ENCODE results near the gene TTLL5.

Gene TTLL5

GRCh38 chr14:75886636-75887348 lies 225.7 kb downstream of the TTLL5 start:
- Histone ChIP-seq H3K9me3 (ENCODE audit: control insufficient read depth, insufficient read depth, low read depth, low read length) (no peaks in the 10 kb centered on the region), H3K4me3 (ENCODE audit: low read depth, low read length) (no peak overlapping the region), H3K4me1 (ENCODE audit: control insufficient read depth, insufficient read depth, low read length) (peaks cover 4% of the 10 kb centered on the region), H3K27me3 (ENCODE audit: control insufficient read depth, insufficient read depth, low read length) (no peaks in the 10 kb centered on the region), H3K9ac (ENCODE audit: low read length) (no peak overlapping the region), H3K36me3 (ENCODE audit: control insufficient read depth, insufficient read depth, low read length) (peaks cover 10% of the 10 kb centered on the region; the same call in 1 of the 2 replicates), H3K27ac (ENCODE audit: low read depth, low read length) (no peak overlapping the region)

GRCh38 chr14:75888945-75889344 lies 227.9 kb downstream of the TTLL5 start:
- Histone ChIP-seq H3K9ac (ENCODE audit: low read length) (no peak overlapping the region), H3K27me3 (ENCODE audit: control insufficient read depth, insufficient read depth, low read length) (no peaks in the 10 kb centered on the region), H3K36me3 (ENCODE audit: control insufficient read depth, insufficient read depth, low read length) (peaks cover 6% of the 10 kb centered on the region; the same call in 1 of the 2 replicates), H3K27ac (ENCODE audit: low read depth, low read length) (no peak overlapping the region), H3K9me3 (ENCODE audit: control insufficient read depth, insufficient read depth, low read depth, low read length) (no peaks in the 10 kb centered on the region), H3K4me3 (ENCODE audit: low read depth, low read length) (no peak overlapping the region), H3K4me1 (ENCODE audit: control insufficient read depth, insufficient read depth, low read length) (no peaks in the 10 kb centered on the region)

- no peak overlapping the region for H3K27ac ChIP-seq (ENCODE audit: low read depth, low read length)
- no peak overlapping the region for H3K4me3 ChIP-seq (ENCODE audit: low read depth, low read length)
- no peaks in the 10 kb centered on the region for H3K9me3 ChIP-seq (ENCODE audit: control insufficient read depth, insufficient read depth, low read depth, low read length)
Observed at GRCh38 chr14:75896341-75896740, 235.3 kb downstream of the TTLL5 start.

GRCh38 chr14:75904311-75904710 lies 243.3 kb downstream of the TTLL5 start:
- no peak overlapping the region for H3K9ac ChIP-seq (ENCODE audit: low read length)
- H3K4me1 ChIP-seq (ENCODE audit: control insufficient read depth, insufficient read depth, low read length): no peaks in the 10 kb centered on the region
- peaks cover 13% of the 10 kb centered on the region; the same call in 1 of the 2 replicates for H3K36me3 ChIP-seq (ENCODE audit: control insufficient read depth, insufficient read depth, low read length)
- no peak overlapping the region for H3K4me3 ChIP-seq (ENCODE audit: low read depth, low read length)
- H3K27ac ChIP-seq (ENCODE audit: low read depth, low read length): no peak overlapping the region
- no peaks in the 10 kb centered on the region for H3K9me3 ChIP-seq (ENCODE audit: control insufficient read depth, insufficient read depth, low read depth, low read length)
- no peaks in the 10 kb centered on the region for H3K27me3 ChIP-seq (ENCODE audit: control insufficient read depth, insufficient read depth, low read length)

More at GRCh38 chr14:75896341-75896740, 235.3 kb downstream of the TTLL5 start:
- Histone ChIP-seq H3K27me3 (ENCODE audit: control insufficient read depth, insufficient read depth, low read length) (no peaks in the 10 kb centered on the region), H3K9ac (ENCODE audit: low read length) (no peak overlapping the region), H3K36me3 (ENCODE audit: control insufficient read depth, insufficient read depth, low read length) (no peaks in the 10 kb centered on the region), H3K4me1 (ENCODE audit: control insufficient read depth, insufficient read depth, low read length) (no peaks in the 10 kb centered on the region)

- H3K27ac ChIP-seq (ENCODE audit: low read depth, low read length): no peak overlapping the region
- no peak overlapping the region for H3K4me3 ChIP-seq (ENCODE audit: low read depth, low read length)
- no peaks in the 10 kb centered on the region for H3K27me3 ChIP-seq (ENCODE audit: control insufficient read depth, insufficient read depth, low read length)
- H3K9me3 ChIP-seq (ENCODE audit: control insufficient read depth, insufficient read depth, low read depth, low read length): no peaks in the 10 kb centered on the region
- no peak overlapping the region for H3K9ac ChIP-seq (ENCODE audit: low read length)
- H3K36me3 ChIP-seq (ENCODE audit: control insufficient read depth, insufficient read depth, low read length): peaks cover 13% of the 10 kb centered on the region; the same call in 1 of the 2 replicates
- no peaks in the 10 kb centered on the region for H3K4me1 ChIP-seq (ENCODE audit: control insufficient read depth, insufficient read depth, low read length)
Observed at GRCh38 chr14:75905147-75905904, 244.3 kb downstream of the TTLL5 start.

GRCh38 chr14:75906228-75906627 lies 245.2 kb downstream of the TTLL5 start:
- no peak overlapping the region for H3K4me3 ChIP-seq (ENCODE audit: low read depth, low read length)

GRCh38 chr14:75906680-75907280 lies 245.7 kb downstream of the TTLL5 start:
- H3K36me3 ChIP-seq (ENCODE audit: control insufficient read depth, insufficient read depth, low read length): peaks cover 13% of the 10 kb centered on the region; the same call in 1 of the 2 replicates
- H3K4me1 ChIP-seq (ENCODE audit: control insufficient read depth, insufficient read depth, low read length): peaks cover 9% of the 10 kb centered on the region; the same call in 1 of the 2 replicates
- no peaks in the 10 kb centered on the region for H3K27me3 ChIP-seq (ENCODE audit: control insufficient read depth, insufficient read depth, low read length)
- H3K27ac ChIP-seq (ENCODE audit: low read depth, low read length): no peak overlapping the region
- no peak overlapping the region for H3K9ac ChIP-seq (ENCODE audit: low read length)
- H3K4me3 ChIP-seq (ENCODE audit: low read depth, low read length): no peak overlapping the region
- no peaks in the 10 kb centered on the region for H3K9me3 ChIP-seq (ENCODE audit: control insufficient read depth, insufficient read depth, low read depth, low read length)

More at GRCh38 chr14:75906228-75906627, 245.2 kb downstream of the TTLL5 start:
- Histone ChIP-seq H3K36me3 (ENCODE audit: control insufficient read depth, insufficient read depth, low read length) (peaks cover 13% of the 10 kb centered on the region; the same call in 1 of the 2 replicates), H3K9ac (ENCODE audit: low read length) (no peak overlapping the region), H3K27me3 (ENCODE audit: control insufficient read depth, insufficient read depth, low read length) (no peaks in the 10 kb centered on the region), H3K9me3 (ENCODE audit: control insufficient read depth, insufficient read depth, low read depth, low read length) (no peaks in the 10 kb centered on the region), H3K4me1 (ENCODE audit: control insufficient read depth, insufficient read depth, low read length) (0 out of 2 replicates have a peak, but pooled peaks cover 3% of the 10 kb centered on the region), H3K27ac (ENCODE audit: low read depth, low read length) (no peak overlapping the region)

- Histone ChIP-seq H3K27ac (ENCODE audit: low read depth, low read length) (no peak overlapping the region), H3K4me1 (ENCODE audit: control insufficient read depth, insufficient read depth, low read length) (peaks cover 9% of the 10 kb centered on the region; the same call in 1 of the 2 replicates), H3K36me3 (ENCODE audit: control insufficient read depth, insufficient read depth, low read length) (peaks cover 7% of the 10 kb centered on the region; the same call in 1 of the 2 replicates)
Observed at GRCh38 chr14:75907756-75908359, 246.8 kb downstream of the TTLL5 start.

GRCh38 chr14:75909630-75910029 lies 248.6 kb downstream of the TTLL5 start:
- Histone ChIP-seq H3K9ac (ENCODE audit: low read length) (no peak overlapping the region), H3K4me1 (ENCODE audit: control insufficient read depth, insufficient read depth, low read length) (peaks cover 9% of the 10 kb centered on the region; the same call in 1 of the 2 replicates), H3K27ac (ENCODE audit: low read depth, low read length) (no peak overlapping the region), H3K27me3 (ENCODE audit: control insufficient read depth, insufficient read depth, low read length) (no peaks in the 10 kb centered on the region), H3K36me3 (ENCODE audit: control insufficient read depth, insufficient read depth, low read length) (peaks cover 7% of the 10 kb centered on the region; the same call in 1 of the 2 replicates), H3K9me3 (ENCODE audit: control insufficient read depth, insufficient read depth, low read depth, low read length) (no peaks in the 10 kb centered on the region), H3K4me3 (ENCODE audit: low read depth, low read length) (no peak overlapping the region)

More at GRCh38 chr14:75907756-75908359, 246.8 kb downstream of the TTLL5 start:
- no peak overlapping the region for H3K9ac ChIP-seq (ENCODE audit: low read length)
- no peaks in the 10 kb centered on the region for H3K9me3 ChIP-seq (ENCODE audit: control insufficient read depth, insufficient read depth, low read depth, low read length)
- no peak overlapping the region for H3K4me3 ChIP-seq (ENCODE audit: low read depth, low read length)
- H3K27me3 ChIP-seq (ENCODE audit: control insufficient read depth, insufficient read depth, low read length): no peaks in the 10 kb centered on the region

- Histone ChIP-seq H3K9ac (ENCODE audit: low read length) (no peak overlapping the region), H3K27me3 (ENCODE audit: control insufficient read depth, insufficient read depth, low read length) (no peaks in the 10 kb centered on the region), H3K9me3 (ENCODE audit: control insufficient read depth, insufficient read depth, low read depth, low read length) (no peaks in the 10 kb centered on the region), H3K4me3 (ENCODE audit: low read depth, low read length) (no peak overlapping the region), H3K36me3 (ENCODE audit: control insufficient read depth, insufficient read depth, low read length) (peaks cover 7% of the 10 kb centered on the region; the same call in 1 of the 2 replicates), H3K27ac (ENCODE audit: low read depth, low read length) (no peak overlapping the region), H3K4me1 (ENCODE audit: control insufficient read depth, insufficient read depth, low read length) (peaks cover 9% of the 10 kb centered on the region; the same call in 1 of the 2 replicates)
Observed at GRCh38 chr14:75910048-75910447, 249.0 kb downstream of the TTLL5 start.
